ENCODE data around the gene ABCB1. TPM values are rescaled to one million over a fixed set of nuclear protein-coding genes. Genes with fewer than 3 reads are reported as not detected.

The ABCB1 gene
- total and polyA plus RNA-seq, 2 of the 13 experiments (the other 11 are each of a cell fraction or from before 2014, with no cell fraction given), result 42.8 to 52.6 TPM

DNA sequence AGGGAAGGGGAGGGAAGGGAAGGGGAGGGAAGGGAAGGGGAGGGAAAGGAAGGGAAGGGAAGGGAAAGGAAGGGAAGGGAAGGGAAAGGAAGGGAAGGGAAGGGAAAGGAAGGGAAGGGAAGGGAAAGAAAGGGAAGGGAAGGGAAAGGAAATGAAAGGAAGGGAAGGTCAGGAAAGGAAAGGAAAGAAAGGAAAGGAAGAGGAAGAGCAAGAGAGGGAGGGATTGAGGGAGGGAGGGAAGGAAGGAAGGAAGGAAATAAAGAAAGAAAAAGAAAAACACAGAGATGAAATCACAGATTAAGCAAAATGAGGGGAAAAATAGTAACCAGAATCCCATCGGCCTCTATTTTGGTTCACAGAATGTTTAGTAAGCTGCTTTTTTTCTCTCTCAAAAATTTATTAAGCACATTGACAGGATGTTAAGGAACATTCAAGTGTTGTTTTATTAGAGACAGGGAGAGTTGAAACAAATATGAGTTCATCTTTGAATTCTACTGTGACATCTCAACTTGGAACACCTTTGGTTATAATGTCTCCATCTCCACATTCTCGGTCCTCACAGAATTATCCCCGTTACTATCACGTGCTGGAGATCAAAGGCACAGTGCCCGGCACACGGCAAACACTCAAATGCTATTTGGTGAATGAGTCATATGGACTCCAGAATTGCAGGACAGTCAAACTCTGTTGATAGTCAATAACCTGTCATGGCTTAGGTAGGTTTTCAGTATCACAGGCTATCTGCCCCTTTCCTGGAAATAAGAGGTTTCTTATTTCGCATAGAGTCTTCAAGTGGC is 52.4 kb downstream of the ABCB1 start (continued):
- TF ChIP-seq RBAK (CRISPR knock-in tag; IDR thresholded peaks at IDR 0.05) (no peak), ZFP1 (CRISPR knock-in tag; IDR thresholded peaks at IDR 0.05) (no peak), SRSF9 (IDR thresholded peaks at IDR 0.05; ENCODE audit: borderline replicate concordance, insufficient read depth, low read depth, low read length, poor library complexity, severe bottlenecking) (no peak), PAF1 (CRISPR knock-in tag; IDR thresholded peaks at IDR 0.05) (no peak), RFXAP (CRISPR knock-in tag; IDR thresholded peaks at IDR 0.05; ENCODE audit: borderline replicate concordance) (no peak), HDAC6 (IDR thresholded peaks at IDR 0.05; ENCODE audit: low read depth, low read length) (no peak), ZFYVE20 (CRISPR knock-in tag; IDR thresholded peaks at IDR 0.05; ENCODE audit: borderline replicate concordance, low read depth) (no peak), NR1H2 (CRISPR knock-in tag; IDR thresholded peaks at IDR 0.05; ENCODE audit: borderline replicate concordance, low read depth) (no peak), ZNF3 (CRISPR knock-in tag; IDR thresholded peaks at IDR 0.05) (no peak), ZSCAN12 (CRISPR knock-in tag; IDR thresholded peaks at IDR 0.05) (no peak), POGZ (CRISPR knock-in tag; IDR thresholded peaks at IDR 0.05) (peak; percentile 87), ATF7 (IDR thresholded peaks at IDR 0.05) (no peak), ATF7 (CRISPR knock-in tag; IDR thresholded peaks at IDR 0.05) (no peak), ZNF761 (CRISPR knock-in tag; conservative IDR thresholded peaks at IDR 0.05) (no peak)
- TF ChIP-seq, protein P1, sequence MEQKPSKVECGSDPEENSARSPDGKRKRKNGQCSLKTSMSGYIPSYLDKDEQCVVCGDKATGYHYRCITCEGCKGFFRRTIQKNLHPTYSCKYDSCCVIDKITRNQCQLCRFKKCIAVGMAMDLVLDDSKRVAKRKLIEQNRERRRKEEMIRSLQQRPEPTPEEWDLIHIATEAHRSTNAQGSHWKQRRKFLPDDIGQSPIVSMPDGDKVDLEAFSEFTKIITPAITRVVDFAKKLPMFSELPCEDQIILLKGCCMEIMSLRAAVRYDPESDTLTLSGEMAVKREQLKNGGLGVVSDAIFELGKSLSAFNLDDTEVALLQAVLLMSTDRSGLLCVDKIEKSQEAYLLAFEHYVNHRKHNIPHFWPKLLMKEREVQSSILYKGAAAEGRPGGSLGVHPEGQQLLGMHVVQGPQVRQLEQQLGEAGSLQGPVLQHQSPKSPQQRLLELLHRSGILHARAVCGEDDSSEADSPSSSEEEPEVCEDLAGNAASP (CRISPR knock-in tag; IDR thresholded peaks at IDR 0.05; ENCODE audit: borderline replicate concordance), result peak; percentile 62; the same call in 1 of the 2 replicates
- TF ChIP-seq, protein P2, sequence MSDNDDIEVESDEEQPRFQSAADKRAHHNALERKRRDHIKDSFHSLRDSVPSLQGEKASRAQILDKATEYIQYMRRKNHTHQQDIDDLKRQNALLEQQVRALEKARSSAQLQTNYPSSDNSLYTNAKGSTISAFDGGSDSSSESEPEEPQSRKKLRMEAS (IDR thresholded peaks at IDR 0.05), result peak; percentile 71
- TF ChIP-seq, protein P3, sequence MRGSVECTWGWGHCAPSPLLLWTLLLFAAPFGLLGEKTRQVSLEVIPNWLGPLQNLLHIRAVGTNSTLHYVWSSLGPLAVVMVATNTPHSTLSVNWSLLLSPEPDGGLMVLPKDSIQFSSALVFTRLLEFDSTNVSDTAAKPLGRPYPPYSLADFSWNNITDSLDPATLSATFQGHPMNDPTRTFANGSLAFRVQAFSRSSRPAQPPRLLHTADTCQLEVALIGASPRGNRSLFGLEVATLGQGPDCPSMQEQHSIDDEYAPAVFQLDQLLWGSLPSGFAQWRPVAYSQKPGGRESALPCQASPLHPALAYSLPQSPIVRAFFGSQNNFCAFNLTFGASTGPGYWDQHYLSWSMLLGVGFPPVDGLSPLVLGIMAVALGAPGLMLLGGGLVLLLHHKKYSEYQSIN (CRISPR knock-in tag; IDR thresholded peaks at IDR 0.05; ENCODE audit: borderline replicate concordance), result no peak
- TF ChIP-seq, protein P4, sequence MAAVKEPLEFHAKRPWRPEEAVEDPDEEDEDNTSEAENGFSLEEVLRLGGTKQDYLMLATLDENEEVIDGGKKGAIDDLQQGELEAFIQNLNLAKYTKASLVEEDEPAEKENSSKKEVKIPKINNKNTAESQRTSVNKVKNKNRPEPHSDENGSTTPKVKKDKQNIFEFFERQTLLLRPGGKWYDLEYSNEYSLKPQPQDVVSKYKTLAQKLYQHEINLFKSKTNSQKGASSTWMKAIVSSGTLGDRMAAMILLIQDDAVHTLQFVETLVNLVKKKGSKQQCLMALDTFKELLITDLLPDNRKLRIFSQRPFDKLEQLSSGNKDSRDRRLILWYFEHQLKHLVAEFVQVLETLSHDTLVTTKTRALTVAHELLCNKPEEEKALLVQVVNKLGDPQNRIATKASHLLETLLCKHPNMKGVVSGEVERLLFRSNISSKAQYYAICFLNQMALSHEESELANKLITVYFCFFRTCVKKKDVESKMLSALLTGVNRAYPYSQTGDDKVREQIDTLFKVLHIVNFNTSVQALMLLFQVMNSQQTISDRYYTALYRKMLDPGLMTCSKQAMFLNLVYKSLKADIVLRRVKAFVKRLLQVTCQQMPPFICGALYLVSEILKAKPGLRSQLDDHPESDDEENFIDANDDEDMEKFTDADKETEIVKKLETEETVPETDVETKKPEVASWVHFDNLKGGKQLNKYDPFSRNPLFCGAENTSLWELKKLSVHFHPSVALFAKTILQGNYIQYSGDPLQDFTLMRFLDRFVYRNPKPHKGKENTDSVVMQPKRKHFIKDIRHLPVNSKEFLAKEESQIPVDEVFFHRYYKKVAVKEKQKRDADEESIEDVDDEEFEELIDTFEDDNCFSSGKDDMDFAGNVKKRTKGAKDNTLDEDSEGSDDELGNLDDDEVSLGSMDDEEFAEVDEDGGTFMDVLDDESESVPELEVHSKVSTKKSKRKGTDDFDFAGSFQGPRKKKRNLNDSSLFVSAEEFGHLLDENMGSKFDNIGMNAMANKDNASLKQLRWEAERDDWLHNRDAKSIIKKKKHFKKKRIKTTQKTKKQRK (IDR thresholded peaks at IDR 0.05; ENCODE audit: low read length), result no peak
- TF ChIP-seq, protein P5, sequence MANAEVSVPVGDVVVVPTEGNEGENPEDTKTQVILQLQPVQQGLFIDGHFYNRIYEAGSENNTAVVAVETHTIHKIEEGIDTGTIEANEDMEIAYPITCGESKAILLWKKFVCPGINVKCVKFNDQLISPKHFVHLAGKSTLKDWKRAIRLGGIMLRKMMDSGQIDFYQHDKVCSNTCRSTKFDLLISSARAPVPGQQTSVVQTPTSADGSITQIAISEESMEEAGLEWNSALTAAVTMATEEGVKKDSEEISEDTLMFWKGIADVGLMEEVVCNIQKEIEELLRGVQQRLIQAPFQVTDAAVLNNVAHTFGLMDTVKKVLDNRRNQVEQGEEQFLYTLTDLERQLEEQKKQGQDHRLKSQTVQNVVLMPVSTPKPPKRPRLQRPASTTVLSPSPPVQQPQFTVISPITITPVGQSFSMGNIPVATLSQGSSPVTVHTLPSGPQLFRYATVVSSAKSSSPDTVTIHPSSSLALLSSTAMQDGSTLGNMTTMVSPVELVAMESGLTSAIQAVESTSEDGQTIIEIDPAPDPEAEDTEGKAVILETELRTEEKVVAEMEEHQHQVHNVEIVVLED (CRISPR knock-in tag; IDR thresholded peaks at IDR 0.05; ENCODE audit: borderline replicate concordance), result no peak
- TF ChIP-seq, protein P6, sequence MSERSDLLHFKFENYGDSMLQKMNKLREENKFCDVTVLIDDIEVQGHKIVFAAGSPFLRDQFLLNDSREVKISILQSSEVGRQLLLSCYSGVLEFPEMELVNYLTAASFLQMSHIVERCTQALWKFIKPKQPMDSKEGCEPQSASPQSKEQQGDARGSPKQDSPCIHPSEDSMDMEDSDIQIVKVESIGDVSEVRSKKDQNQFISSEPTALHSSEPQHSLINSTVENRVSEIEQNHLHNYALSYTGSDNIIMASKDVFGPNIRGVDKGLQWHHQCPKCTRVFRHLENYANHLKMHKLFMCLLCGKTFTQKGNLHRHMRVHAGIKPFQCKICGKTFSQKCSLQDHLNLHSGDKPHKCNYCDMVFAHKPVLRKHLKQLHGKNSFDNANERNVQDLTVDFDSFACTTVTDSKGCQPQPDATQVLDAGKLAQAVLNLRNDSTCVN (CRISPR knock-in tag; IDR thresholded peaks at IDR 0.05; ENCODE audit: borderline replicate concordance), result peak; percentile 85; the same call in 1 of the 2 replicates
